Stimulated activated CD4-positive, alpha-beta T cell treated with anti-CD3 and anti-CD28 coated beads, Interleukin-12 subunit alpha, Interleukin-12 subunit beta, amount 100 ng/mL, for 4 hours (primary cell): ENCODE results near the gene SKA3.
"Not testable (repeated sequence)": the region's sequence is repeated elsewhere in the genome, so short reads cannot be mapped to it uniquely, and the experiment has no call there.

ENCODE experiments used
- DNase-seq: peaks from one replicate; pipeline ENCODE4 v3.0.0-alpha.2; 2020

The SKA3 gene

DNA sequence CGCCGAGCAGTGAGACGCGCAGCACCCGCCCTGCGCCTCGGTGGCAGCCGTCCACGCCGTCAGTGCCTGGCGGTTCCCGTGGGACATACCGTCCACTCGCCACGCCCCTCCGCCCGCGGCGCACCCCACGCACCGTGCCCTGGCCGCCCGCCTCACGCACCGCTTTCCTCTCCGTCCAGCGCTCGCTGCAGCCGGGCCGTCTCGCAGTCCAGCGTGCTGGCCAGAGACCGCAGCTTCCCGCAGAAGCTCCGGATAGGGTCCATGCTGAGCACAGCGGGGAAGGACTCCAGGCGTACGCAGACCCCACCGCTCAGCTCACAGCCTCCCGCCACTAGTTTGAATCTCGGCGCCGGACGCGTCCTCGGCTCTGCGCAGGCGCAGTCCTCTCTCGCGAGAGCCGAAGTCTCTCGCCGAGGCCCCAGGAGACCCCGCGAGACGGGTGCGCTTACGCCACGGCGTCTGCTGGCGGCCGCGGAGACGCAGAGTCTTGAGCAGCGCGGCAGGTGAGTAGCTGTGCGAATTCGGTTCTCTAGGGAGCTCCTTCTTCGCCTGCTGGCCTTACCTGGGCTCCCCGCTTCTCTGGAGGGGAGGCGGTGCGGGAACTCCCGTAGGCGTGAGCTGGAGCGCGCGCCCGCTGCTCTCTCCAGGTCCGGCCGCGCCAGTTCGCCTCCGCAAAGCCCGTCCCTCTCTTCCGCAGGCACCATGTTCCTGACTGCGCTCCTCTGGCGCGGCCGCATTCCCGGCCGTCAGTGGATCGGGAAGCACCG is at the start of gene SKA3, which contains the start of gene MRPL57:
TSS of gene SKA3 (minus strand) at position 338 of the 767 bp plus-strand sequence. CDS start at position 263, 75 bp downstream.
TSS of gene MRPL57 (plus strand) at position 444 of the 767 bp plus-strand sequence. CDS start at position 703, 259 bp downstream.
- peak; percentile 92 for DNase-seq

DNA sequence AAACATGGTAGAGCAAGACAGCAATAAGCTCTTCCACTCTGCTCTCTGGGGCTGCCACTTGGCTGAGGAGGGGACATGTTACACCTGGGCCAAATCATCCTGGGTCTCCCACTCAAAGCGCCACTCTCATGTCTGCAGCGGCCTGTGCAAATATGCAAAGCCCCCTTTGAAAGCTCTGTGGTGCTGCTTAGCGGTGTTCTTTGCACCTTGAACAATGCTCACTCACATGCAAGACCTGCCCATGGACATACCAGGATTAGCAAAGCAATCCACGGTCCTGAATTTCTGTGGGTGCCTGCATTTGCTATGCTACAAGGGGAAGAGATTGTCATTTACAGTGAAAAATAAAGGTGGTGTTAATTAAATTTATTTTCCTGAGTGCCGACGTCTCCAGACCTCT is 48.7 kb upstream of the SKA3 start:
- no peak for DNase-seq

DNA sequence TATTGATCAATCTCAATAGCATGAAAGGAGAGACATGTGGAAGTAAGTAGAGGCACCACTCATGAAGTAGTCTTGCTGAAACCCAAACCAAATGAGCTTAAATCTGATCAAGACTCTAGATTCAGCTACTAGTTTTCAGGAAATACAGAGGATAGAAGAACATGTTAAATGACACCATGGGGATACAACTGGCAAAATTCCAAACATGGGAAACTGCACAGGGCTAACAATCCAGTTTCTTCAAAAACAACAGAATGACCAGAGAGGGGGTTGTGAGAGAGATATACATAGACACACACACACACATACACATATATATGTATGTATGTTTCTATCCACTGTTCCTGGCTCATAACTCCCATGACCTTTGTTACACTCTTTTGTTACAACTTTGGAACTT is 44.9 kb upstream of the SKA3 start:
- DNase-seq = no peak

DNA sequence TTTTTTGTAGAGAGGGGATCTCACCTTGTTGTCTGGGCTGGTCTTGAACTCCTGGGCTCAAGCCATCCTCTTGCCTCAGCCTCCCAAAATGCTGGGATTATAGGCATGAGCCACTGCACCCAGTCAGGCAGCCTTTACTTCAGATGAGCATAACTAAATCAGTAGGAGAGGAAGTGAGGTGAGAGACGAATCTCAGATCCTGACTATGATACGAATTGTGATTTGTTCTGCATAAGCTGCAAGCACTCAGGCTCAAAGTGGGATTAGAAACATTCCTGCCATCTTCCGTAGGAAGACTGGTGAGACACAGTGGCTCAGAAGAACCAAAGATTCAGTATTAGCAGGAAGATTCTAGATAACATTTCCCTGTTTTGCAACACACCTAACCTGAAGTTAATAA is 43.4 kb upstream of the SKA3 start:
- DNase-seq = not testable (repeated sequence)

DNA sequence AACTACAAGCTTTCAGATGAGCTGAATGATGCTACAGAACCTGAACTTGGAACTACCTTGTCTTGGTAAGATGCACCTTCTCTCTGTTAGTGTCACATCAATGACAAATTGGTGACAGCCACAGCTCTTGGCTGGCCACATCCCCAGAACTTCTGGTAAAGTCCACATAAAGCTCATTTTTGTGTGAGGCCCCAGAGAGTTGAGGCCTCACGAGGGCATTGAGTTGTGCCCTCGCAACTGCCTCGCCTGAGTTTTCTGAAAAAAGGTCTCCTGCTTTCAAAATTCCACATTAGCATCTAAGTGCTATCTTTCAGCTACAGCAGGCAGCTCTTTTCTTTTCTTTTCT is 42.7 kb upstream of the SKA3 start:
- no peak for DNase-seq

GRCh38 chr13:21218351-21219035 is 42.1 kb upstream of the SKA3 start:
- no peak for DNase-seq

DNA sequence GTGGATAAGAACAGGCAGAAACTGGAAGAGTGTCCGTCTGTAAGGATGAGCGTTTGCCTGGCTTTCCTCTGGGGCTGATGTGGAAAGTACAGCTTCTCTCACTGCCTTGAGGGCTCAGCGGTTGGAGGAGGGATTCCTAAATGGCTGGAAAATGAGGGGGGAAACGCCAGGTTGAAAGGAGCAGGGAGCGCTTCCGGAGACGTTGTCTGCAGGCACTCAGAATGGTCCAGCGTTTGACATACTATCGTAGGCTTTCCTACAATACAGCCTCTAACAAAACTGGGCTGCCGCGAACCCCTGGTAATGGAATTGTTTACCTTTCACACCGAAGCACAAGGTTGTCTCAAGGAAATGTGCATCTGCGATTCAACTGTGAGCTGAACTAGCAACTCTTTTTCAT is 40.0 kb upstream of the SKA3 start:
- no peak for DNase-seq

GRCh38 chr13:21215419-21215818 is 39.1 kb upstream of the SKA3 start:
- not testable (repeated sequence) for DNase-seq

- DNase-seq = no peak
Measured at GRCh38 chr13:21212138-21212775, 35.9 kb upstream of the SKA3 start.

DNA sequence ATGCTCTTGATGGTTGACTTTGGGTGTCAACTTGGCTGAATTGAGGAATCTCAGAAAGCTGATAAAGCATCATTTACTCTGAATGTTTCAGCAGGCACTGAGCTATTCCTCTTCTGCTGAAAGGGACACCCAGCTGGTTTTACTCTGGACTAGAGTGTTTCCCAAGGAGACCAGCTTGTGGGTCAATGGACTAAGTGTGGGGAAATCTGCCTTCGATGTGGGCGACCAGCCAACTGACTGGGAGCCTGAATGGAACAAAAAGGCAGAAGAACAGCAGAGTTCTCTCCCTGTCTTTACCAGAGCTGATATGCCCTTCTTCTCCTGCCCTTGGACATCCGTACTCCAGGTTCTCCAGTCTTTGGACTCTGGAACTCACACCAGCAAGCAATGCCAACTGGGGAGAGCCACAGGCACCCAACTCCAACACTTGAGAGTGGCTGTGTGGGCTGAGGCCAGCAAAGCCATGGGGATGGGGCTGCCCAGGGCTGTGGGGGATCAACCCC is 32.4 kb upstream of the SKA3 start:
- no peak for DNase-seq

GRCh38 chr13:21202767-21203531 is 26.6 kb upstream of the SKA3 start:
- DNase-seq = no peak

DNA sequence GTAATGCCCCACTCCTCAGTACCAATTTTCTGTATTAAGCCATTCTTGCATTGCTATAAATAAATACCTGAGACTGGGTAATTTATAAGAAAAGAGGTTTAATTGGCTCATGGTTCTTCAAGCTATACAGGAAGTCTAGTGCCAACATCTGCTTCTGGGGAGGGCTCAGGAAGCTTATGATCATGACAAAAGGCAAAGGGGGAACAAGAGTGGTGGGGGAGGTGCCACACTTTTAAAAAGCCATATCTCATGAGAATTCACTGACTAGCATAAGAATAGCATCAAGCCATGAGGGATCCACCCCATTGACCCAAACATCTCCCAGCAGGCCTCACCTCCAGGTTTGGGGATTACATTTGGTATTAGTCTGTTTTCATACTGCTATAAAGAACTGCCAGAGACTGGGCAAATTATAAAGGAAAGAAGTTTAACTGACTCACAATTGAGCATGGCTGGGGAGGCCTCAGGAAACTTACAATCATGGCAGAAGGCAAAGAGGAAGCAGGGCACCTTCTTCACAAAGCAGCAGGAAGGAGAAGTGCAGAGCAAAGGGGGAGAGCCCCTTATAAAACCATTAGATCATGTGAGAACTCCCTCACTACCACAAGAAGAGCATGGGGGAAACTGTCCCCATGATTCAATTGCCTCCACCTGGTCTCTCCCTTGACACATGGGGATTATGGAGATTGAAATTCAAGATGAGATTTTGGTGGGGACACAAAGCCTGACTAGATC is 25.3 kb upstream of the SKA3 start:
- DNase-seq = not testable (repeated sequence)

DNA sequence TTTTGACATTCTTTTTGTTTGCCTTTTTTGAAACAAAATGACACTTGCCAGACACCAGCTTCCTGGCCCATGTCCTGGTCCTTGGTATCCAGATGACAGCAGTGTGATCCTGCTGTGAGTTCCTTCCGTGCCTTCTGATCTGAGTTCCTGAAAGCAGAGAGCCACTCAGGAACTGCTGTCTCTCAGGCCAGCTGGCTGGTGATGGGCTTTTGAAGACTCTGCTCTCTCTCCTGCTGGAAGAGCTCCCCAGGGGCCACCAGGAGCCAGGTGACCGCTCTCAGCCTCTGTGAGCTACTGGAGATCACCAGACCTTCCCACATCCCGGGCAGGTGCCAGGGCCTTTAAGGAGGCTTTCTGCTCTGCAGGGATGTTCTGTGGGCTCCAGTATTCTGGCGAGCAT is 22.0 kb upstream of the SKA3 start:
- DNase-seq = not testable (repeated sequence)

DNA sequence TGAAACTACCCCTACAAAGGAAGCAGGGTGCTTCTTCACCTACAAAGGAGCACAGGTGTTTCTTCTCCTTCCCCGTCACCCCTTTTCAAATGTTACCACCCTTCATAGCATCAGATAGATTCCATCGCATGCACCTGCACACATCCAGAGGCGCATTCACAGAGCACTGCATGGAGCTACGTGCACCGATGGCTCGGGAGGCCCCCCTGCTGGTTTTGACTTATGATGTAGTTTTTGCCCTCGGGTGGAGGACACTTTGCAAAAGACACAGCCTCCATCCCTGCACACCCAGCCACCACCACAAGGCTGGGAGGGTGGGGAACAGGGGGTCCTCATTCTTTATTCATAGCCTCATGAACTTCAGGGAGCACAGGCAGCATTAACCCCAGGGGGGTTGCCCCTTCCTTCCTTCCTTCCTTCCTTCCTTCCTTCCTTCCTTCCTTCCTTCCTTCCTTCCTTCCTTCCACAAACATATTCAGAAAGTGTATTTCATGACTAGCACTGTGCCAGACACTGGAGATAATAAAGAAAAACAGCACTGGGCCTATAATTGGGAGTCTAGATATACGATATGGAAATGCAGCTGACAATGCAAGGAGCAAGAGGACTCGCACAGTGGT is 21.4 kb upstream of the SKA3 start:
- not testable (repeated sequence) for DNase-seq

- DNase-seq = not testable (repeated sequence)
Measured at GRCh38 chr13:21194756-21195155, 18.4 kb upstream of the SKA3 start.

DNA sequence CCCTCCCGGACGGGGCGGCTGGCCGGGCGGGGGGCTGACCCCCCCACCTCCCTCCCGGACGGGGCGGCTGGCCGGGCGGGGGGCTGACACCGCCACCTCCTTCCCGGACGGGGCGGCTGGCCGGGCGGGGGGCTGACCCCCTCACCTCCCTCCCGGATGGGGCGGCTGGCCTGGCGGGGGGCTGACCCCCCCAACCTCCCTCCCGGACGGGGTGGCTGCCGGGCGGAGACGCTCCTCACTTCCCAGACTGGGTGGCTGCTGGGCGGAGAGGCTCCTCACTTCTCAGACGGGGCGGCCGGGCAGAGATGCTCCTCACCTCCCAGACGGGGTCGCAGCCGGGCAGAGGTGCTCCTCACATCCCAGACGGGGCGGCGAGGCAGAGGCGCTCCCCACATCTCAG is 10.1 kb upstream of the SKA3 start:
- DNase-seq = not testable (repeated sequence)

- no peak for DNase-seq
Measured at GRCh38 chr13:21181671-21182070, 5.3 kb upstream of the SKA3 start.

DNA sequence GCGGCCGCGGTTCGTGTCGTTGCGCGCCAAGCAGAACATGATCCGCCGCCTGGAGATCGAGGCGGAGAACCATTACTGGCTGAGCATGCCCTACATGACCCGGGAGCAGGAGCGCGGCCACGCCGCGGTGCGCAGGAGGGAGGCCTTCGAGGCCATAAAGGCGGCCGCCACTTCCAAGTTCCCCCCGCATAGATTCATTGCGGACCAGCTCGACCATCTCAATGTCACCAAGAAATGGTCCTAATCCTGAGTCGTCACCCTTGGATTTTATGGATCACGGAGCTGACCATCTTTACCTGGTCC is 581 bp upstream of the SKA3 start:
- DNase-seq = no peak

GRCh38 chr13:21175656-21176214 is 617 bp downstream of the SKA3 start:
- DNase-seq = no peak

- DNase-seq = not testable (repeated sequence)
Measured at GRCh38 chr13:21173767-21174166, 2.6 kb downstream of the SKA3 start.

GRCh38 chr13:21171420-21171819 is 4.9 kb downstream of the SKA3 start:
- DNase-seq = no peak

GRCh38 chr13:21165606-21166005 is 10.7 kb downstream of the SKA3 start:
- not testable (repeated sequence) for DNase-seq
